ENCODE results near the gene FOS.

FOS gene

GRCh38 chr14:75242546-75243273, 35.9 kb upstream of the FOS start:
- H3K4me3 ChIP-seq (replicated peaks; ENCODE audit: low read depth, low read length), result no peak overlapping the region
- DNase-seq (ENCODE audit: extremely low read depth, low read depth), result peak; percentile 51
- TF ChIP-seq, protein P1, sequence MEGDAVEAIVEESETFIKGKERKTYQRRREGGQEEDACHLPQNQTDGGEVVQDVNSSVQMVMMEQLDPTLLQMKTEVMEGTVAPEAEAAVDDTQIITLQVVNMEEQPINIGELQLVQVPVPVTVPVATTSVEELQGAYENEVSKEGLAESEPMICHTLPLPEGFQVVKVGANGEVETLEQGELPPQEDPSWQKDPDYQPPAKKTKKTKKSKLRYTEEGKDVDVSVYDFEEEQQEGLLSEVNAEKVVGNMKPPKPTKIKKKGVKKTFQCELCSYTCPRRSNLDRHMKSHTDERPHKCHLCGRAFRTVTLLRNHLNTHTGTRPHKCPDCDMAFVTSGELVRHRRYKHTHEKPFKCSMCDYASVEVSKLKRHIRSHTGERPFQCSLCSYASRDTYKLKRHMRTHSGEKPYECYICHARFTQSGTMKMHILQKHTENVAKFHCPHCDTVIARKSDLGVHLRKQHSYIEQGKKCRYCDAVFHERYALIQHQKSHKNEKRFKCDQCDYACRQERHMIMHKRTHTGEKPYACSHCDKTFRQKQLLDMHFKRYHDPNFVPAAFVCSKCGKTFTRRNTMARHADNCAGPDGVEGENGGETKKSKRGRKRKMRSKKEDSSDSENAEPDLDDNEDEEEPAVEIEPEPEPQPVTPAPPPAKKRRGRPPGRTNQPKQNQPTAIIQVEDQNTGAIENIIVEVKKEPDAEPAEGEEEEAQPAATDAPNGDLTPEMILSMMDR (IDR thresholded peaks at IDR 0.05; ENCODE audit: low read depth, low read length, missing control alignments), result no peak

GRCh38 chr14:75244121-75244520, 34.5 kb upstream of the FOS start:
- DNase-seq (ENCODE audit: extremely low read depth, low read depth), result no peak
- H3K4me3 ChIP-seq (replicated peaks; ENCODE audit: low read depth, low read length), result no peak overlapping the region
- TF ChIP-seq, protein P1 (IDR thresholded peaks at IDR 0.05; ENCODE audit: low read depth, low read length, missing control alignments), result no peak

GRCh38 chr14:75246546-75247285, 31.9 kb upstream of the FOS start:
- H3K4me3 ChIP-seq (replicated peaks; ENCODE audit: low read depth, low read length), result no peak overlapping the region
- TF ChIP-seq, protein P1 (IDR thresholded peaks at IDR 0.05; ENCODE audit: low read depth, low read length, missing control alignments), result no peak

GRCh38 chr14:75247286-75247922, 31.2 kb upstream of the FOS start:
- TF ChIP-seq, protein P1 (IDR thresholded peaks at IDR 0.05; ENCODE audit: low read depth, low read length, missing control alignments), result no peak
- H3K4me3 ChIP-seq (replicated peaks; ENCODE audit: low read depth, low read length), result no peak overlapping the region
- DNase-seq (ENCODE audit: extremely low read depth, low read depth), result no peak

More at GRCh38 chr14:75246546-75247285, 31.9 kb upstream of the FOS start:
- no peak for DNase-seq (ENCODE audit: extremely low read depth, low read depth)

- TF ChIP-seq, protein P1 (IDR thresholded peaks at IDR 0.05; ENCODE audit: low read depth, low read length, missing control alignments), result no peak
- H3K4me3 ChIP-seq (replicated peaks; ENCODE audit: low read depth, low read length), result no peak overlapping the region
- no peak for DNase-seq (ENCODE audit: extremely low read depth, low read depth)
Measured at GRCh38 chr14:75247939-75248338, 30.7 kb upstream of the FOS start.

GRCh38 chr14:75249251-75249957, 29.2 kb upstream of the FOS start:
- H3K4me3 ChIP-seq (replicated peaks; ENCODE audit: low read depth, low read length), result no peak overlapping the region
- DNase-seq (ENCODE audit: extremely low read depth, low read depth), result no peak
- TF ChIP-seq, protein P1 (IDR thresholded peaks at IDR 0.05; ENCODE audit: low read depth, low read length, missing control alignments), result no peak

Data from HFF-Myc (cell line).